ENCODE results near the gene RAN.

DNA sequence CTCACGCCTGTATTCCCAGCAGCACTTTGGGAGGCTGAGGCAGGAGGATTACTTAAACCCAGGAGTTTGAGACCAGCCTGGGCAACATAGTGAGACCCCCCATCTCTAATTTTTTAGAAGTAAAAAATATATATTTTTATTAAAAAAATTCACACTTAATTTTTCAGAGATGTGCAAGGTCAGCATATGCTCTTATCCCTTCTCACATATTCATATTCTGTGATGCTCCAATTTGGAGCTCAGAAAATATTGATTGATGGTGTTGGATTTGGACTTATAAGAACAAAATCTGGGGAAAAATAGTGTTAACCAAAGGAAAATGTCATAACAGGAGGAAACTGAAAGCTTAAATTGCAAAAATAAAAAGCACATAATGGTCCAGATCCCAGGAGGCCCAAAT, 9.7 kb downstream of the RAN start:
- no peak for TF ChIP-seq POLR2AphosphoS5 (IDR thresholded peaks at IDR 0.05)
- TF ChIP-seq, protein P1, sequence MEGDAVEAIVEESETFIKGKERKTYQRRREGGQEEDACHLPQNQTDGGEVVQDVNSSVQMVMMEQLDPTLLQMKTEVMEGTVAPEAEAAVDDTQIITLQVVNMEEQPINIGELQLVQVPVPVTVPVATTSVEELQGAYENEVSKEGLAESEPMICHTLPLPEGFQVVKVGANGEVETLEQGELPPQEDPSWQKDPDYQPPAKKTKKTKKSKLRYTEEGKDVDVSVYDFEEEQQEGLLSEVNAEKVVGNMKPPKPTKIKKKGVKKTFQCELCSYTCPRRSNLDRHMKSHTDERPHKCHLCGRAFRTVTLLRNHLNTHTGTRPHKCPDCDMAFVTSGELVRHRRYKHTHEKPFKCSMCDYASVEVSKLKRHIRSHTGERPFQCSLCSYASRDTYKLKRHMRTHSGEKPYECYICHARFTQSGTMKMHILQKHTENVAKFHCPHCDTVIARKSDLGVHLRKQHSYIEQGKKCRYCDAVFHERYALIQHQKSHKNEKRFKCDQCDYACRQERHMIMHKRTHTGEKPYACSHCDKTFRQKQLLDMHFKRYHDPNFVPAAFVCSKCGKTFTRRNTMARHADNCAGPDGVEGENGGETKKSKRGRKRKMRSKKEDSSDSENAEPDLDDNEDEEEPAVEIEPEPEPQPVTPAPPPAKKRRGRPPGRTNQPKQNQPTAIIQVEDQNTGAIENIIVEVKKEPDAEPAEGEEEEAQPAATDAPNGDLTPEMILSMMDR (IDR thresholded peaks at IDR 0.05): no peak
- no peak for TF ChIP-seq POLR2A (IDR thresholded peaks at IDR 0.05)
